Chondrocyte (in vitro differentiated cells): ENCODE data around the gene METAP1. TPM values are rescaled to one million over a fixed set of nuclear protein-coding genes. Genes with fewer than 3 reads are reported as not detected.

ENCODE experiments used
- DNase-seq: peaks from one replicate; pipeline ENCODE4 v3.0.0; 2021; ENCODE audit warnings: mixed read lengths, low spot score
- H3K27ac Mint-ChIP-seq: one replicate; pipeline ENCODE4 v1.8.0; 2021; ENCODE audit warnings: mild to moderate bottlenecking, moderate library complexity, mixed read lengths; ENCODE audit not compliant: unreplicated experiment
- H3K27me3 Mint-ChIP-seq: 2 replicates; pipeline ENCODE4 v1.8.0; 2021; ENCODE audit warnings: low read depth, mixed read lengths
- H3K36me3 Mint-ChIP-seq: 2 replicates; pipeline ENCODE4 v1.8.0; 2021; ENCODE audit warnings: low read depth, mixed read lengths
- H3K4me1 Mint-ChIP-seq: 2 replicates; pipeline ENCODE4 v1.8.0; 2021; ENCODE audit warnings: low read depth, mild to moderate bottlenecking, mixed read lengths
- H3K4me3 Mint-ChIP-seq: one replicate; pipeline ENCODE4 v1.8.0; 2021; ENCODE audit warnings: mild to moderate bottlenecking, moderate library complexity, mixed read lengths; ENCODE audit not compliant: unreplicated experiment
- H3K9me3 Mint-ChIP-seq: 2 replicates; pipeline ENCODE4 v1.8.0; 2021; ENCODE audit warnings: low read depth, mixed read lengths
- CTCF ChIP-seq: fragments of 200-600 bp; sonication (generic); IDR thresholded peaks from 2 replicates; pipeline ENCODE4 v1.5.0; 2021; ENCODE audit warnings: antibody characterized with exemption, mild to moderate bottlenecking, moderate library complexity
- total RNA-seq: library from RNA; stranded (reverse); gene quantifications from 3 replicates; pipeline ENCODE4 v1.2.1, GENCODE V29; 2021

Gene METAP1
- total RNA-seq, 1 donor from 2014 or later, result 34.0 TPM

GRCh38 chr4:99025506-99025905, 30.0 kb downstream of the METAP1 start:
- Mint-ChIP-seq H3K9me3 (peaks cover 10% of the 10 kb centered on the region), H3K27ac (no peak overlapping the region), H3K36me3 (peaks cover 9% of the 10 kb centered on the region)

GRCh38 chr4:99027304-99027703, 31.8 kb downstream of the METAP1 start:
- no peak for TF ChIP-seq CTCF
- Mint-ChIP-seq H3K27ac (no peak overlapping the region), H3K27me3 (no peaks in the 10 kb centered on the region), H3K9me3 (no peaks in the 10 kb centered on the region), H3K4me1 (peaks cover 9% of the 10 kb centered on the region), H3K4me3 (no peak overlapping the region), H3K36me3 (no peaks in the 10 kb centered on the region)
- DNase-seq, result no peak

More at GRCh38 chr4:99025506-99025905, 30.0 kb downstream of the METAP1 start:
- TF ChIP-seq CTCF, result no peak
- peaks cover 9% of the 10 kb centered on the region for H3K4me1 Mint-ChIP-seq
- no peaks in the 10 kb centered on the region for H3K27me3 Mint-ChIP-seq
- no peak overlapping the region for H3K4me3 Mint-ChIP-seq
- no peak for DNase-seq

GRCh38 chr4:99028187-99028586, 32.7 kb downstream of the METAP1 start:
- no peak for TF ChIP-seq CTCF
- Mint-ChIP-seq H3K4me3 (no peak overlapping the region), H3K27ac (no peak overlapping the region), H3K36me3 (no peaks in the 10 kb centered on the region), H3K27me3 (no peaks in the 10 kb centered on the region), H3K4me1 (peaks cover 9% of the 10 kb centered on the region), H3K9me3 (no peaks in the 10 kb centered on the region)
- DNase-seq, result no peak

- no peaks in the 10 kb centered on the region for H3K27me3 Mint-ChIP-seq
- no peak for TF ChIP-seq CTCF
- H3K4me1 Mint-ChIP-seq, result peaks cover 17% of the 10 kb centered on the region
- H3K4me3 Mint-ChIP-seq, result no peak overlapping the region
- H3K9me3 Mint-ChIP-seq, result no peaks in the 10 kb centered on the region
- no peak for DNase-seq
- H3K27ac Mint-ChIP-seq, result no peak overlapping the region
- H3K36me3 Mint-ChIP-seq, result peaks cover 2% of the 10 kb centered on the region
Observed at GRCh38 chr4:99029018-99029735, 33.7 kb downstream of the METAP1 start.

GRCh38 chr4:99029852-99030251, 34.3 kb downstream of the METAP1 start:
- Mint-ChIP-seq H3K27ac (no peak overlapping the region), H3K27me3 (no peaks in the 10 kb centered on the region), H3K4me3 (no peak overlapping the region), H3K4me1 (peaks cover 18% of the 10 kb centered on the region), H3K9me3 (no peaks in the 10 kb centered on the region), H3K36me3 (peaks cover 4% of the 10 kb centered on the region)
- TF ChIP-seq CTCF, result no peak
- DNase-seq, result no peak
